ENCODE data around the gene PXDN. TPM values are rescaled to one million over a fixed set of nuclear protein-coding genes. Genes with fewer than 3 reads are reported as not detected.

The PXDN gene
- total and polyA plus RNA-seq, 2 of the 13 experiments (the other 11 are each of a cell fraction or from before 2014, with no cell fraction given), result not detected

GRCh38 chr2:1649103-1650084 is 94.9 kb downstream of the PXDN start (continued):
- TF ChIP-seq CENPBD1 (CRISPR knock-in tag; IDR thresholded peaks at IDR 0.05; ENCODE audit: borderline replicate concordance, low read depth), result no peak
- TF ChIP-seq SKI (IDR thresholded peaks at IDR 0.05; ENCODE audit: partially characterized antibody), result no peak
- TF ChIP-seq HINFP (CRISPR knock-in tag; IDR thresholded peaks at IDR 0.05; ENCODE audit: low read depth), result no peak
- TF ChIP-seq ZNF720 (CRISPR knock-in tag; IDR thresholded peaks at IDR 0.05), result no peak

- no peak for TF ChIP-seq PAXIP1 (CRISPR knock-in tag; conservative IDR thresholded peaks at IDR 0.05)
- Histone ChIP-seq H2AFZ (ENCODE audit: low read length) (no peak overlapping the region), H3K9ac (ENCODE audit: insufficient read depth, low read depth, low read length) (no peak overlapping the region), H4K20me1 (ENCODE audit: insufficient read depth, low read length) (no peaks in the 10 kb centered on the region; the same call in 1 of the 2 replicates), H3K9me3 (ENCODE audit: low read length) (no peaks in the 10 kb centered on the region), H3K79me2 (ENCODE audit: insufficient read depth, low read length) (no peaks in the 10 kb centered on the region), H3K27ac (ENCODE audit: extremely low read length, insufficient read depth, low read length) (no peak overlapping the region), H3K27me3 (ENCODE audit: control insufficient read depth in 1 of 2, insufficient read depth in 2 of 2, low read length in 2 of 2) (peaks cover 5 to 51% of the 10 kb centered on the region in 2 experiments), H3K4me2 (ENCODE audit: low read depth, low read length) (no peak overlapping the region), H3K4me1 (ENCODE audit: insufficient read depth, low read length) (no peaks in the 10 kb centered on the region), H3K36me3 (replicated peaks in 1 of 2; ENCODE audit: control insufficient read depth in 1 of 2, insufficient read depth in 2 of 2, low read length in 2 of 2) (no peaks in the 10 kb centered on the region), H3K4me3 (replicated peaks in 1 of 3; ENCODE audit: insufficient read depth in 1 of 3, low read depth in 2 of 3, low read length in 3 of 3) (no peak overlapping the region)
- 74% methylated on average over 62 of the region's 67 CpGs for WGBS (ENCODE audit: low lambda C conversion rate)
- no peak for FAIRE-seq
- BruUV-seq (replicated peaks), result no TSS peak
- POLR2A ChIA-PET, result no interaction called here
- ATAC-seq, result no peak
- no peak for DNase-seq (ENCODE audit: low spot score)
- in situ Hi-C loops (cut with HindIII; ENCODE audit: extremely low pct_ligation_motif_present, low pct_unique_long_range_greater_than_20kb), result no loop called here
- intact Hi-C loops (cut with micrococcal nuclease; ENCODE audit: unreplicated experiment), result no loop called here
- CTCF ChIA-PET (ENCODE audit: low intra/inter-chr PET ratio, low total read pairs), result no interaction called here
These were observed 95.8 kb downstream of the PXDN start for GRCh38 chr2:1648241-1649102.
